AG04449 (cell line): Measurements from ENCODE around the gene EPB41L3.

Source experiments
- CTCF ChIA-PET: fragments of 350-600 bp; formaldehyde crosslinking; extraction: SDS; loops from one replicate; lab custom pipeline; 2021; ENCODE audit warnings: antibody characterized with exemption; lab: Yijun Ruan, JAX
- POLR2A ChIA-PET: fragments of 400-600, 350-600 bp; formaldehyde crosslinking; extraction: SDS; loops from one replicate; lab custom pipeline; 2020; ENCODE audit warnings: antibody characterized with exemption, inconsistent platforms; lab: Yijun Ruan, JAX
- DNase-seq: peaks from one replicate; pipeline ENCODE4 v3.0.0-alpha.2; 2010; ENCODE audit warnings: low read depth, low spot score
- H3K4me3 ChIP-seq: 2 replicates; pipeline ENCODE4 v1.5.1; 2011; ENCODE audit warnings: low read depth, mild to moderate bottlenecking, control low read depth, low read length
- CTCF ChIP-seq: IDR thresholded peaks from one replicate; pipeline ENCODE4 v1.5.1; 2011; ENCODE audit warnings: mild to moderate bottlenecking, moderate library complexity, low read length, control low read depth, inconsistent platforms; ENCODE audit not compliant: insufficient read depth; ENCODE audit errors: missing control alignments

Gene EPB41L3

GRCh38 chr18:5415031-5415430 is 128.8 kb downstream of the EPB41L3 start:
- ChIA-PET CTCF (no interaction called here), POLR2A (no interaction called here)
- no peak overlapping the region for H3K4me3 ChIP-seq
- DNase-seq, result no peak
- no peak for TF ChIP-seq CTCF

GRCh38 chr18:5414546-5414945 is 129.3 kb downstream of the EPB41L3 start:
- H3K4me3 ChIP-seq, result no peak overlapping the region
- ChIA-PET POLR2A (no interaction called here), CTCF (no interaction called here)
- no peak for TF ChIP-seq CTCF
- no peak for DNase-seq

GRCh38 chr18:5413447-5413846 is 130.3 kb downstream of the EPB41L3 start:
- CTCF ChIA-PET, result no interaction called here
- POLR2A ChIA-PET, result no interaction called here
- no peak overlapping the region for H3K4me3 ChIP-seq
- TF ChIP-seq CTCF, result no peak
- no peak for DNase-seq

GRCh38 chr18:5410582-5410981 is 133.2 kb downstream of the EPB41L3 start:
- H3K4me3 ChIP-seq, result no peak overlapping the region
- TF ChIP-seq CTCF, result no peak
- DNase-seq, result no peak
- ChIA-PET CTCF (no interaction called here), POLR2A (no interaction called here)

- TF ChIP-seq CTCF, result no peak
- POLR2A ChIA-PET, result no interaction called here
- CTCF ChIA-PET, result no interaction called here
- no peak for DNase-seq
- H3K4me3 ChIP-seq, result no peak overlapping the region
These were observed 145.5 kb downstream of the EPB41L3 start for GRCh38 chr18:5398269-5398668.

GRCh38 chr18:5397102-5397501 is 146.7 kb downstream of the EPB41L3 start:
- no peak overlapping the region for H3K4me3 ChIP-seq
- CTCF ChIA-PET, result no interaction called here
- no peak for DNase-seq
- TF ChIP-seq CTCF, result no peak
- POLR2A ChIA-PET, result no interaction called here
